A549 (cell line): ENCODE results near the gene NAGPA.

Experiments used
- CEBPB ChIP-seq, 2 experiments: fragments of >200 bp in 1 of 2; sonication (Bioruptor Twin) in 1 of 2; formaldehyde crosslinking in 1 of 2; IDR thresholded peaks; 2 replicates each; pipeline ENCODE4 v1.6.1; 2012 to 2016
- CTCF ChIP-seq: fragments of >200 bp; sonication (Bioruptor Twin); formaldehyde crosslinking; IDR thresholded peaks from 3 replicates; pipeline ENCODE4 v1.5.1; 2016
- EHMT2 ChIP-seq: fragments of 200-600 bp; sonication (generic); IDR thresholded peaks from 2 replicates; pipeline ENCODE4 v1.6.1; 2016; ENCODE audit warnings: antibody characterized with exemption, low read depth, mild to moderate bottlenecking, moderate library complexity
- MAZ ChIP-seq: fragments of 150-350 bp; IDR thresholded peaks from 2 replicates; pipeline ENCODE4 v1.6.1; 2014; ENCODE audit warnings: antibody characterized with exemption, low read depth, low read length, borderline replicate concordance
- MYC ChIP-seq: IDR thresholded peaks from 2 replicates; pipeline ENCODE4 v1.6.1; 2012; ENCODE audit warnings: mild to moderate bottlenecking, inconsistent platforms, low read length, improper control_type of control experiment, borderline replicate concordance
- POLR2A ChIP-seq: IDR thresholded peaks from 2 replicates; pipeline ENCODE4 v1.6.1; 2012; ENCODE audit warnings: mild to moderate bottlenecking, low read length
- POLR2AphosphoS2 ChIP-seq: conservative IDR thresholded peaks from 2 replicates; pipeline ENCODE4 v1.6.1; 2012; ENCODE audit warnings: low read length, improper control_type of control experiment, inconsistent platforms
- RFX5 ChIP-seq: fragments of 450-650 bp; IDR thresholded peaks from 2 replicates; pipeline ENCODE4 v1.7.1; 2014; ENCODE audit warnings: antibody characterized with exemption, mild to moderate bottlenecking, moderate library complexity
- SMC3 ChIP-seq: fragments of >200 bp; sonication (Bioruptor Twin); formaldehyde crosslinking; IDR thresholded peaks from 3 replicates; pipeline ENCODE4 v1.6.1; 2018; ENCODE audit warnings: inconsistent platforms
- TP53 ChIP-seq: fragments of 250-450 bp; sonication (Bioruptor Pico); IDR thresholded peaks from 2 replicates; pipeline ENCODE4 v1.5.0; 2021; ENCODE audit warnings: mild to moderate bottlenecking, moderate library complexity
- USF2 ChIP-seq: fragments of 450-650 bp; IDR thresholded peaks from 2 replicates; pipeline ENCODE4 v1.6.1; 2014; ENCODE audit warnings: antibody characterized with exemption

GRCh38 chr16:5078626-5079025 lies 44.9 kb upstream of the NAGPA start:
- TF ChIP-seq POLR2A = no peak
- no peak for TF ChIP-seq RFX5
- TF ChIP-seq TP53 (CRISPR knock-in tag) = no peak
- no peak for TF ChIP-seq MYC
- no peak for TF ChIP-seq MAZ
- TF ChIP-seq CTCF = no peak
- TF ChIP-seq EHMT2 = no peak
- no peak for TF ChIP-seq POLR2AphosphoS2
- TF ChIP-seq USF2 = no peak
- no peak for TF ChIP-seq SMC3
- no peak for TF ChIP-seq CEBPB (IDR thresholded peaks at IDR 0.05)
